Heart left ventricle (tissue), 13 donors: ENCODE data around the gene MAGI2.

Experiments used
- CTCF ChIP-seq, 12 donors: fragments of 200-600 bp; sonication (generic) in 4 of 12; IDR thresholded peaks; one replicate each; pipeline versions ENCODE4 v1.5.0 to v1.8.0; 2018 to 2022; ENCODE audit warnings: antibody characterized with exemption in 12 of 12, mild to moderate bottlenecking in 5 of 12
- POLR2A ChIP-seq, 2 donors: fragments of 450-650 bp; IDR thresholded peaks; one replicate each; pipeline ENCODE4 v1.6.1; 2017; ENCODE audit warnings: antibody characterized with exemption in 2 of 2, mild to moderate bottlenecking in 2 of 2, moderate library complexity in 2 of 2
- donor health status: ischemic (EF 13 %, LVEDD 7.1; RV severe dilation, severe dysfunction).
- donor health status: DM: no; HTN: yes; CAD: no.
- donor health status: DM: no; HTN: no; CAD: no.
- donor health status: ischemic (EF 25% LVEDD 6.9; RV normal size, moderate dysfunction).
- donor health status: ischemic (EF 25% LVEDD 5.7; RV mildly dilated, moderate dysfunction).
- donor health status: ischemic (EF 35%, LVEDD 5.7; RV mildly dilated, moderate dysfunction).
- donor health status: nonischemic (EF 11% LVEDD 7.7; RV severe dilation, severe dysfunction).
- donor health status: DM: yes; HTN: yes; CAD: no.
- donor health status: PGD.
- donor health status: ischemic (EF 29% LVEDD 5.4; RV normal size, mild dysfunction).
- donor health status: nonischemic (EF 23%, LVEDD 6.1; RV moderate dilation, normal function).

GRCh38 chr7:78433421-78433820 lies 1020.0 kb downstream of the MAGI2 start:
- TF ChIP-seq POLR2A (IDR thresholded peaks at IDR 0.05), result no peak
- no peak for TF ChIP-seq CTCF (IDR thresholded peaks at IDR 0.05)
